Activated T-cell treated with anti-CD3 and anti-CD28 coated beads, Interleukin-2, amount 50 U/mL, for 4 hours (primary cell): ENCODE measurements around the gene ESPN. TPM values are rescaled to one million over a fixed set of nuclear protein-coding genes. Genes with fewer than 3 reads are reported as not detected.

Source experiments
- ATAC-seq, 2 donors: fragments of 200-7000 bp; cut with Tn5 transposase; one replicate each; pipeline ENCODE4 v1.10.0; 2021
- DNase-seq: peaks from one replicate; pipeline ENCODE4 v3.0.0-alpha.2; 2020
- H3K27me3 Mint-ChIP-seq: one replicate; pipeline ENCODE4 v1.8.0; 2021; ENCODE audit warnings: low read depth, mixed read lengths
- H3K36me3 Mint-ChIP-seq: one replicate; pipeline ENCODE4 v1.8.0; 2022; ENCODE audit warnings: mixed read lengths; ENCODE audit not compliant: insufficient read depth
- H3K4me1 Mint-ChIP-seq: one replicate; pipeline ENCODE4 v1.8.0; 2021; ENCODE audit warnings: low read depth, mixed read lengths
- H3K4me3 Mint-ChIP-seq: one replicate; pipeline ENCODE4 v1.8.0; 2021; ENCODE audit warnings: mild to moderate bottlenecking, moderate library complexity, mixed read lengths
- H3K9me3 Mint-ChIP-seq: one replicate; pipeline ENCODE4 v1.8.0; 2021; ENCODE audit warnings: mixed read lengths
- total RNA-seq, 3 donors: library from RNA; stranded (reverse); gene quantifications; one replicate each; pipeline ENCODE4 v1.2.1, GENCODE V29; 2021

Gene ESPN
- total RNA-seq, 3 donors from 2014 or later: 0.42 to 0.76 (median 0.60) TPM

DNA sequence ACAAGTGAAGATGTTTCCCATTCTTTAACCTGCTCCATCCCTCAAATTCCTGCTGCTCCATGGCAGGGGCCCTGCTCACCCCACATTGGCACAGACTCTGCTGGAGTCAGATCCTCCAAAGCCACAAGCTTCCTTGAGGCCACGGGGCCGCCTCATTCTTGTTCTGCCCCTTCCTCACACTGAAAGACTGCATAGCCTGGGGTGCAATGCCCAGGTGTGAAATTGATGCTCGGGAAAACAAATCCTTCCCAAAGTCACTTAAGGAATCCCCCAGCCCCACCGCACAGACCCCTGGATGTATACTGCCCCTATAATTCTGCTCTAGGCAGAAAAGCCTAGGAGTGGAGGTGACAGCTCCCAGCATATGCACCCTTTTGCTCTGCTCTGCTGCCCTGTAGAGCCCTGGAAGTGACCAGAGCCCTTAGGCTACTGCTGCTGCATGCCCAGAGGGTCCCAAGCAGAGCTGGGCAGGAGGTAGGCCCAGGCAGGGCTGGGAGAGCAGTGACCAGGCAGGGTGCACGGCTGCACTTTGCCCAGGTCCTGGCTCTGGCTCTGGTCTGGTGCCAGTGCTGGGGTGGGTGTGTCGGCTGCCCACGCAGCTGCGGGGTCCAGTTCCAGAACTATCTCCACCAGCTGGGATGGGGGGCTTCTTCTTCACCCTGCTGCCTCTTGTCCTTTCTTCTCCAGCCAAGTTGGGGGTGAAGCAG is 6.5 kb upstream of the ESPN start:
- no peak for ATAC-seq

DNA sequence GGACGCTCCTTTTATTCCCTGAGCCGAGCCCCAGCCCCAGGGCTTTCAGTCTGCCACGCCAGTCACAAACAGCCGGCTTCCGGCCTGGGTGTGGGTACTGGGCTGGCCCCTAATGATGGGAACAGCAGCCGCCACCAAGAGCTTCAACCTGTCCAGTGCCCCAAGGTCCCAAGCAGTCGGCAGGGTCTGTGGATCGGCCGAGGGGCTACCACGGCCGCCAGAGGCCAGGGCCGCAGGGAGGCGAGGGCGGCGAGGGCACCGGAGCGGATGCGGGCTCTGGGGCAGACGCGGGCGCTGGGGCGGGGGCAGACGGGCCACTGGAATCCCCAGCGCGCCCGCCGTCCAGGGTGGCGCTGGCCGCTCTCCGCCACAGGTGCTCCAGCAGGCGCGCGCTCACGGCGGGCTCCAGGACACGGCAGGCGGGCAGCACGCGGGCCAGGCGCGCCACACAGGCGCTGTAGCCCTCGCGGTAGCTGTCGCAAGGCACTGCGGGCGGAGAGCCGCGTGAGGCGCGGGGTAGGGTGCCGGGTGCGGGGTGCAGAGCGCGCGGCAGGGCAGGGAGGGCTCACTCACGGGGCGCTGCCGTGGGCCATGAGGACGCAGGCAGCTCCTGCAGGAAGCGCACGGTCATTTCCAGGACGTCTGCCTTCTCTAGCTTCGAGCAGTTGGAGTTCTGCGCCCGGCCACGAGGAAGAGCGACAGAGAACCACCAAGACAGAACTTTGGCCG is 5.7 kb upstream of the ESPN start:
- ATAC-seq: peak in 1 of 2 donors; percentile 3
- Mint-ChIP-seq H3K4me1 (peaks cover 13% of the 10 kb centered on the region), H3K27me3 (peaks cover 79% of the 10 kb centered on the region), H3K4me3 (no peak overlapping the region), H3K9me3 (no peaks in the 10 kb centered on the region), H3K36me3 (no peaks in the 10 kb centered on the region)
- no peak for DNase-seq

More for the DNA sequence above, 6.5 kb upstream of the ESPN start:
- Mint-ChIP-seq H3K27me3 (peaks cover 78% of the 10 kb centered on the region), H3K36me3 (no peaks in the 10 kb centered on the region), H3K4me3 (no peak overlapping the region), H3K4me1 (peaks cover 12% of the 10 kb centered on the region), H3K9me3 (no peaks in the 10 kb centered on the region)
- no peak for DNase-seq

DNA sequence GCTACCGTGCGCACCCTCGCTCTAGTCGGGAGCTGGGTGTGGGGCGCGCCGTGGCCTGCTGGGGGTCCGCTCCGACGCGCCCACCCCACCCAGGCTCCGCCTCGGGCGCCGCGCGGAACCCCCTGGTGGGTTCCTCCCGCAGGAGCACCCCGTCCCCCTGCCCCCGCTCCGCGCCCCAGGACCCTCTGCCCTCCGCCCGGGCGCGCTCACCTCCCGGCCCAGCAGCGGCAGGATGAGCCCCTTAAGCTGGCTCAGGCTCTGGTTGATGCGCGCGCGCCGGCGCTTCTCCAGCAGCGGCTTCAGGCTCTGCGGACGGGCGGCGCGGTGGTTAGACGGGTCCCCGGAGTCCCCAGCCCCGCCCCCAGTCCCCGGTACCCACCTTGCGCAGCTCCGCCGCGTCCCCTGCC is 5.2 kb upstream of the ESPN start:
- H3K4me1 Mint-ChIP-seq: peaks cover 17% of the 10 kb centered on the region
- H3K9me3 Mint-ChIP-seq: no peaks in the 10 kb centered on the region
- no peaks in the 10 kb centered on the region for H3K36me3 Mint-ChIP-seq
- DNase-seq: no peak
- H3K4me3 Mint-ChIP-seq: no peak overlapping the region
- peaks cover 79% of the 10 kb centered on the region for H3K27me3 Mint-ChIP-seq
- ATAC-seq: no peak

DNA sequence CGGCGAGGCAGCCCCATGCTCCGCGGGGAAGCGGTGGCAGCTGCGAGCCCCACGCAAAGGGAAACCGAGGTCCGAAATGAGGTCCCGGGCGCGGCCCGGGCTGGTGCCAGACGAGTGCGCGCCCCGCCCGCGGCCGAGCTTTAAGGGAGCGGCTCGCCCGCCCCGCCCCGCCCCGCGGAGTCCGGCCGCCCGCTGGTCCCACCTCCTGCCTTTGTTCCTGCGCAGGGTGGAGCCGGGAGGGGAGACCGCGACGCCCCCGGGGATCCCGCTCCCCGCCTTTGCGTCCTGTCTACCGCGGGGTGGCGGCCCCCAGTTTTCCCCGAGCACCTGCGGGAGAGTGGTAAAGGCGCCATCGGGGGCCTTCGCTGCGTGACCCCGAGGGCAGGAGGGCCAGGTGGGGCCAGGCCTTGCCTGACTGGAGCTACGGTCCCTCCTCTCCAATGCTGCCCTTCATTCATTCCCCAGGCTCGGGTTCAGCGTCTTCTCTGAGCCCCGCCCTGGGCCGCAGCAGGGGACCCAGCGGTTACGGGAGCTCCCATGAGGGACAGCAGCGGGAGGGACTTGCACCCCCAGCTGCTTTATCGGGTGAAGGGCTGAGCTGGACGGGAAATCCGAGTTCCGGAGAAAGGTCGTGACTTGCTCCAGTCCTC is 4.6 kb upstream of the ESPN start, which contains the start of gene HES2:
Gene HES2 (minus strand): TSS at position 116 of the 650 bp plus-strand sequence. CDS start 99 bp downstream, at position 17.
- no peaks in the 10 kb centered on the region for H3K9me3 Mint-ChIP-seq
- H3K4me3 Mint-ChIP-seq: peak within 1 kb of the TSS; percentile 31
- ATAC-seq (peak in 1 of 2 donors; percentile 4), DNase-seq (no peak)
- H3K36me3 Mint-ChIP-seq: no peaks in the 10 kb centered on the region
- peaks cover 15% of the 10 kb centered on the region for H3K4me1 Mint-ChIP-seq
- peaks cover 74% of the 10 kb centered on the region for H3K27me3 Mint-ChIP-seq

DNA sequence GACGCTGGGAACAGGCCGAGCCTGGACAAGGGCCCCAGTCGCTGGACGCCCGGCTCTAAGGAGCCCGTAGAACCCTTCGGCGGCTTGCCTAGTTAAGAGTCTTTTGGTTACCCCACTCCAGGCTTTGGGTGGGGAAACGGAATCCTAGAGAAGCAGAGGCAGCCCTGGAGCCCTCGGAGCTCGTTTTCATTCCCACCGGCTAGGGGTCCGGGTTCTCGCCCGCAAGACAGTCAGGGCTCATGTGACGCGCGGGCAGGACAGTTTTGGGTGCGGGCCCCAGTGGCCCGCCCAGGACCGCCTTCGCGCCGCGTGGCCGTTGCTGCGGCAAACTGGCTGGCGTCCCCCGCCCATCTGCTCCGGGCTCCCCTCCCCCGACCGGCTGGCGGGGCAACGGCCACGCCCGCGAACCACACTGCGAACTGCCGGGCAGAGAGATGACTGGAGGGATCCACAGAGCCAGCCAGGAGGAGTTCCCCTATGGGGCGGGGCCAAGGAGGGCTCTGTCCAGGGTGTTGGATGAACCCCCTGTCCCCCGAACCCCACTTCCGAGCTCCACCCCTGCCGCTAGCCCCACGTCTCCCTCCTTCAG is 4.0 kb upstream of the ESPN start:
- Mint-ChIP-seq H3K4me3 (no peak overlapping the region), H3K4me1 (peaks cover 15% of the 10 kb centered on the region), H3K36me3 (no peaks in the 10 kb centered on the region), H3K27me3 (peaks cover 69% of the 10 kb centered on the region), H3K9me3 (no peaks in the 10 kb centered on the region)
- no peak for DNase-seq
- no peak for ATAC-seq

DNA sequence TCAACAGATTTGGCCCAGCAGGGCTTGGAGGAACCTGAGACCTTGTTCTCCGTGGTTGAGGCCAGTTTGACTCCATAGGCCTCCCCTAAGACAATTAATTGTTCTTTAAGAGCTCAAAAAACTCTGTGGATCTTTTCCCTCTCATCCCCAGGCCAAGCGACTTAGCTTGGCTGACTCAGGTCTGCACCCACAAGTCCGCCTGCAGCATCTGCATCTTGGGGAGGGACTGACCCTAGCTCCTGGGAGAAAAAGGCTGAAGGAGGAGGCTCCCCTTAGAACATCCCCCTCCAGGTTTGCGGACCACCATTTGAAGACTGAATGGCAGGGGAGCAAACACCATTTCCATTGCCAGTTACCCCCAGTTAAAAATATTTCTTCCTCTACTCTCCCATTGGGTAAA is 3.3 kb upstream of the ESPN start:
- H3K9me3 Mint-ChIP-seq: no peaks in the 10 kb centered on the region
- H3K36me3 Mint-ChIP-seq: no peaks in the 10 kb centered on the region
- H3K4me1 Mint-ChIP-seq: peaks cover 15% of the 10 kb centered on the region
- peaks cover 62% of the 10 kb centered on the region for H3K27me3 Mint-ChIP-seq
- H3K4me3 Mint-ChIP-seq: no peak overlapping the region
- ATAC-seq (no peak), DNase-seq (no peak)

DNA sequence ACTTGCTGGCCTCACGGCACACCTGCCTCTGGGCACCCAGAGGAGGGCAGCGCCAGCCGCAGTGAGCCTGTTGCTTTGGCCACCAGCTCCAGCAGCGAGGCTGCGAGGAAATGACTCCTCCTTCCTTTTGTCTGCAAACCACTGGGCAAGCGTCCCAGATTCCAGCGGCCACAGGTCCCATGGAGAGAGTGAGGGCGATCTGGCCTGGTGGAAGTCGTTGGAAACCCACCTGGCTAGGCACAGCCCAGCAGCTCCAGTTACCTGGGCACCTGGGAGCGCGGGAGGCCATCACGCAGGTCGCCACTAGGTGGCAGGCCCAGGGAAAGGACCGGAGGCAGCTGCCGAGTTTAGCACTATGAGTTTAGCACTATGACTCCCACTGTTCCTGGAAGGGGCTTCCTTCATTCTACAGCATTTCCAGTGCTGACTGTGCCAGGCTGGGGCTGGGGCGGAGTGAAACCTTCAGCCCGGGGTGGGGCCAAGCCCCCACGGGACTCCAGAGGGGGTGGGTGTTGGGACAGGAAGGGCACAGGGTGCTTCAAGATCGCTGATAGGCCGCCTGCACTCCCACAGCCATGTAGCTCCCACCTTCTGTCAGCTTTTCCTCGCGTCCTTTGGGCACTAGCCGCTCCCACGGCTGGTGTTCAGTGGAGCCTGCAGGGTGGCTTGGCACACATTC is 1.1 kb upstream of the ESPN start:
- ATAC-seq (peak; percentile 56 to 69), DNase-seq (peak; percentile 73)
- Mint-ChIP-seq H3K9me3 (no peaks in the 10 kb centered on the region), H3K36me3 (no peaks in the 10 kb centered on the region), H3K4me1 (peaks cover 15% of the 10 kb centered on the region), H3K4me3 (peak overlapping the region; percentile 11), H3K27me3 (peaks cover 49% of the 10 kb centered on the region)

DNA sequence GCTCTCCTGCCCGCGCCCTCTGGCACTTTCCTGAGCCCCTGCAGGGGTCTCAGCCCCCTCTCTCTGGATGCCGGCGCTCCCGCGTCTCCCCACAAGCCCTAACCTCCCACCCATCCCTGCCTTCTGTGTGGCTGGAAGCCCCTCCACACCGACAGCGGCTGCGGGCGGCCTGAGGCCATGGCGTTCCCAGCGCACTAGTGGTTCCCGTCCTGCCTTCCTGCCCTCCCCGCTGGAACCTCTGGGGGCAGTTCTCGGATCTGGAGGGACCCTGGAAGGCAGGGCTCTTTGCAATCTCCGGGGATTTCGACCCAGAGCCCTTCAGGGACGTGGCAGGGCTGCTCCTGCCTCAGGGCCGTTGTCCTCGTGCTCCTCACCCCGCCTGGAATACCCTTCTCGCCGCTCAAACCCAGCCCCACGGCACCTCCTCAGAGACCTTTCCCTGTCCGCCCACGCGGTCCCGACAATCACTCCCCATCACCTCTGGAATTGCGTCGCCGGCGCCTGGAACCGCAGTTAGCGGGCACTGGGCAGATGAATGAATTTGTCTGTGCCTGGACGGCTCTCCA is 493 bp upstream of the ESPN start:
- no peak for DNase-seq
- Mint-ChIP-seq H3K27me3 (peaks cover 47% of the 10 kb centered on the region), H3K9me3 (no peaks in the 10 kb centered on the region), H3K4me1 (peaks cover 14% of the 10 kb centered on the region), H3K36me3 (no peaks in the 10 kb centered on the region), H3K4me3 (peak overlapping the region; percentile 64)
- ATAC-seq: peak in 1 of 2 donors; percentile 3

DNA sequence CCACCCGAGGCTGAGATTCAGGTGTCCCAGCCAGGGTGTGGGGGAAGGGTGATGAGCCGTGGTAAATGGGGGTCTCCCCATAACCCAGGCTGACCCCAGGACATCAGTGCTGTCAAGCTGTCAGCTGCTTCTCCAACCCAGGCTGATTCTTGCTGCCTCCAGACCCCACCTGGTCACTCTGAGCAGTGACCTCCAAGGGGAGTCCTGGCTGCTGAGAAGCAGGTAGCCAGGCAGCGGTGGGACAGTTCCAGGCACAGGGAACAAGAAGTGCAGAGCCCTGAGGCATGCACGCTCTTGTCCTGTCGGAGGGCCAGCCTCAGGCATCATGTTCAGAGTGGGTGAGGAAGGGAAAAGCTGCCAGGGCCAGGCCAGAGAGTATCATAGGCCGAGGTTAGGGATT is 1.1 kb downstream of the ESPN start:
- ATAC-seq (no peak), DNase-seq (no peak)
- Mint-ChIP-seq H3K4me3 (no peak overlapping the region), H3K4me1 (peaks cover 10% of the 10 kb centered on the region), H3K9me3 (no peaks in the 10 kb centered on the region), H3K36me3 (no peaks in the 10 kb centered on the region), H3K27me3 (peaks cover 44% of the 10 kb centered on the region)

DNA sequence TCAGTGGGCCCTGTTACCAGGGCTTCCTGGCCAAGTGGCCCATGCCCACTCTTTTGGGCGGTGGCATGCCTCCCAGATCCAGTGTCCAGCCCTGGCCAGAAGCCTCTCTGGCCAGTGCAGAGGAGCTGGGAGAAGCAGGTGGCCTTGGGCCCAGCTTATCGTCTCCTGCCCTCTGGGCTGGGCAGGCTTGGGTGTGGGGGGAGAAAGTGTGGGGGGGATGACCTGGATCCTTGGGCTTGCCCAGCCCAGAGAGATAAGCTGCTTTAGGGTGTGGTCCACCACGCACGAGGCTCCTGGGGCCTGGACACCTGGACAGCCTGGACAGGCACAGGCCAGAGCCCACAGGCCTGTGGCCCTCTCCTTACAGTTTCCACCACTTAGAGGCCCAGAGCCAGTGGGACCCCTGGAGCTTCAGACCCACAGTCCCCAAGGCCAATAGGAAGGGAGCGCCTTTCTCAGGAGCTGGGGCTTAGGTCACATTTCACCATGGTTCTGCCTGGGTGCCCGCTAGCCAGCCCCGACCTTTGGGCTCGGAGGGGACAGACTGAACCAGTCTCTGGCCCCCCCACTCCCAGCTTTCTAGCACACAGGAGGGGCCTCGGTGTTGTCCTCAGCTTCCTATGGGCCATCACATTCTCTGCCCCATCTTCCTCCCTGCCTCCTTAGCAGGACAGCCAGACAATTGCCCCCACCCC is 1.8 kb downstream of the ESPN start:
- Mint-ChIP-seq H3K36me3 (no peaks in the 10 kb centered on the region), H3K27me3 (peaks cover 37% of the 10 kb centered on the region), H3K9me3 (no peaks in the 10 kb centered on the region), H3K4me1 (peaks cover 7% of the 10 kb centered on the region), H3K4me3 (no peak overlapping the region)
- ATAC-seq (no peak), DNase-seq (no peak)

DNA sequence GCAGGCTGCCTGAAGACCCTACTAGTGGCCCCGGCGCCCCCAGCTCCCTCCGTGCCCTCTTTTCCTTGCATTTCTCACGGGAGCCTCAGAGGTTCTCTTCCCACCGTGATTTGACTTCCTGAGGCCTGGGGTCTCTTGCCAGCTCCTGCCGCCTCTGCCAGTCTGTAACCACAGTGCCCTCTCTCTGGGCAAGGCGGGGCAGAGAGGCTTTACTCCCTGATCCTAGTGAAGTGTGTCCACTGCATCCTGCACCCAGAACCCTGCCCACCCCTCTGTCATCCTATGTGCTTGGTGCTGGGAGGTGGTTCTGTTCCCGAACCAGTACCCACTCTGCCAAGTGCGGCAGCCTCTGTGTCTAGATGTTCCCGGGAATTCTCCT is 2.4 kb downstream of the ESPN start:
- Mint-ChIP-seq H3K4me3 (no peak overlapping the region), H3K4me1 (peaks cover 7% of the 10 kb centered on the region), H3K36me3 (no peaks in the 10 kb centered on the region), H3K9me3 (no peaks in the 10 kb centered on the region), H3K27me3 (peaks cover 32% of the 10 kb centered on the region)
- ATAC-seq (no peak), DNase-seq (no peak)

DNA sequence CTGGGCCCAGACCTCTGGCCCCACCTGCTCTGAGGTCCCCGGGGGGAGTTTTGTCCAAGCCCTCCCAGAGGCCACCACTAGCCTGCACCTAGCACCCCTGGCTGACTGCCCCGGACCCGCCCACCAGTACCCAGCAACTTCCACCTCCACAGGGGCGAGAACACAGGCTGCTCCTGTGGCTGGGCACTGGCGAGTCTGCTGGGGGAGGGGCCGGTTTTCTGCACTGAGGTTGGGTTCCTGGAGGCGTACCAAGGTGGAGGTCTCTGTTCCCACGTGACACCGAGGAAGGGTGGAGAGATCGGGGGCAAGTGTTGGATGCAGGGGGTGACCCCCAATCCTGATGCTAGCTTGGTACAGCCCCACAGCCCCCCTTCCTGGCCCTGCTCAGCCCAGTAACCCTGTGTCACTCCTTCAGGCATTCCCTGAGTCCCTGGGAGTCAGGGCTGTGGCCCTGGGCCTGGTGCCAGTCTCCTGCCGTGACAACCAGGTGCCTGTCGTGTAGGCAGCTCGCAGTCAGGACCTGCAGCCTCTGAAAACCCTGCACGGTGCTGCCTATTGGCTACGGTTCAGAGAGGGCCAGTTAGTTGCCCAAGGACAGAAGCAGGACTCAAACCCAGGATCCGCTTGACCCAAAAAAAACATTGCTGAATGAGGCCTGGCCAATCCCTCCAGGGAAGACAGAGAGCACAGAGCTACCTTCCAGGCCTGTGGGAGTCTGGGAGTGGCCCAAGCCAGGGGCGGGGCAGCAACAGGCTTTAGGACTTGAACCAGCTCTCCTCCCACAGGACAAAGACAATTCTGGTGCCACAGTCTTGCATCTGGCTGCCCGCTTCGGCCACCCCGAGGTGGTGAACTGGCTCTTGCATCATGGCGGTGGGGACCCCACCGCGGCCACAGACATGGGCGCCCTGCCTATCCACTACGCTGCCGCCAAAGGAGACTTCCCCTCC is 3.1 kb downstream of the ESPN start:
- Mint-ChIP-seq H3K4me3 (no peak overlapping the region), H3K4me1 (peaks cover 7% of the 10 kb centered on the region), H3K36me3 (no peaks in the 10 kb centered on the region), H3K27me3 (peaks cover 30% of the 10 kb centered on the region), H3K9me3 (no peaks in the 10 kb centered on the region)
- no peak for DNase-seq
- no peak for ATAC-seq
